Stimulated activated naive CD8-positive, alpha-beta T cell treated with anti-CD3 and anti-CD28 coated beads, Interleukin-15, Interleukin-2, amounts not matched to agents 100 U/mL and 50 U/mL, for 24 hours (primary cell): ENCODE results near the gene CC2D2B.
A peak's percentile ranks its signal among the peaks of the same experiment; 100 is the strongest.
"Not testable (repeated sequence)": the region's sequence is repeated elsewhere in the genome, so short reads cannot be mapped to it uniquely, and the experiment has no call there.

Experiments used
- ATAC-seq: fragments of 150-1000 bp; cut with Tn5 transposase; one replicate; pipeline ENCODE4 v1.10.0; 2021
- DNase-seq: peaks from one replicate; pipeline ENCODE4 v3.0.0; 2021

Gene CC2D2B

GRCh38 chr10:95905897-95906580, 1.7 kb upstream of the CC2D2B start:
- ATAC-seq: not testable (repeated sequence)

DNA sequence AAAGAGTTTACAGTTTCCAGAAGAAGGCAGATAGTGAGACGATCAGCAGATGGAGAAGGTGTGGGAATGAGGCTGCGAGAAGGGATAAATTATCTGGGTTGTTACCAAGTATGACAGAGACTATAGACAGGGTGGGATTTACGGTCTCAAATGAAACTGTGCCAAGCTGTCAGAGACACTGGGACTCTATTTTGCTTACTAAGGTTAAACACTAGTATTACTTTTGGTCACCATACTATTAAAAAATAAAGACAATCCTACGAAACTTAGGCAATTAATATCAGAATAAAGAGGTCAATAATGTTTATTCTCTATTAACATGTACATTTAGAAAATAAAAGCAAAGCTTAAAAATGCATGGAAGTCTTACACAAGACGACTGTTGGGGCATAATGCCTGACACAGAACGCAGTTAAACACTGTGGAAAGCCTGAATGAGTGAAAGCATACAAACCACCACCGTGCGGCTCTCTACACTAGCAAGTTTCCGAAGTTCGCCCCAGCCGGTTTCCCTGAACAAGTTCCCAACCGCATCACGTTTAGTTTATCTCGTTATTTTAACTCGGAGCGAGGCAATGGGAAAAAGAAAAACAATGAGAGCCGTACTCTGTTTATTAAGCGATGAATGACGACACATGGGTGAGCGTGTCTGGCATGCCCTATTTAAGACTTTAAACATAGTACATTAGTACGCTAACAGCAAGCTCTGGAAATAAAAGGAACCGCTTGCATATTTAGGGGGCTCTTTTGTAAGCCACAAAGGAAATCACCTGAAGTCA, 909 bp upstream of the CC2D2B start:
- peak; percentile 60 for ATAC-seq
- DNase-seq: peak; percentile 54

More at GRCh38 chr10:95905897-95906580, 1.7 kb upstream of the CC2D2B start:
- DNase-seq: not testable (repeated sequence)

DNA sequence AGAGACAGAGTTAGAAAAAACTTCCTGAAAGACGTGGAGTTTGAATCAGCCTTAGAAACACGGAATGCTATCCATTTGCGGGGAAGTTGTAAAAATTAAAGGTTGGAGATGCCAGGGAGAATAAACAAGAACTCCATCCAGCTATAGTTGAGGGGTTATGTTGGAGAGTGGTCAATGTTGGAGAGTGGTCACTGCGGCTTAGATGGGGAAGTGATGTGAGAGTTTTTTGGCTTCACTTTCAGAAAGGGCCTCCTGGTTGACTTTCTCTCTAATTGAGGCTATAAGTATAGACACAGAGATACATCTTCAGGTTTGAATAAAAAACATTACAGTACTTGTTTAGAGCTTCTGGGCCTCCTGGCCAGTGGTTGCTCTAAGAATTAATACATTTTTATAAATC, 675 bp downstream of the CC2D2B start:
- DNase-seq (no peak), ATAC-seq (no peak)

DNA sequence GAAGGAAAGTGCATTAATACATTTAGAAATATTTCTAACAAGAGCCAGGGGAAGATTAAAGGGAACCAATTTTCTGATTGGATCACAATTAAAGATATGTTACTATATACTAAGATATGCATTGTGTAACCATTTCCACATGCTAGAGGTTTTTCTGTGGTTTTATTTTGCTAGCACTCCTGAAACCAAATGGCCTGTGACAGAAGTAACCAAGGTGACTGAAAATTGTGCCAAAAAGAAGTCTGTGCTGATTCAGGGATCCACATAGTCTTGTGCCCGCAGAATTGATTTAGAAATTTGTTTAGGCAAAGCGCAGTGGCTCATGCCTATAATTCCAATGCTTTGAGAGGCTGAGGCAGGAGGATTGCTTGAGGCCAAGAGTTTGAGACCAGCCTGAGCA, 1.8 kb downstream of the CC2D2B start:
- ATAC-seq: no peak
- DNase-seq: no peak

GRCh38 chr10:95916039-95916438, 8.3 kb downstream of the CC2D2B start:
- not testable (repeated sequence) for ATAC-seq, DNase-seq

DNA sequence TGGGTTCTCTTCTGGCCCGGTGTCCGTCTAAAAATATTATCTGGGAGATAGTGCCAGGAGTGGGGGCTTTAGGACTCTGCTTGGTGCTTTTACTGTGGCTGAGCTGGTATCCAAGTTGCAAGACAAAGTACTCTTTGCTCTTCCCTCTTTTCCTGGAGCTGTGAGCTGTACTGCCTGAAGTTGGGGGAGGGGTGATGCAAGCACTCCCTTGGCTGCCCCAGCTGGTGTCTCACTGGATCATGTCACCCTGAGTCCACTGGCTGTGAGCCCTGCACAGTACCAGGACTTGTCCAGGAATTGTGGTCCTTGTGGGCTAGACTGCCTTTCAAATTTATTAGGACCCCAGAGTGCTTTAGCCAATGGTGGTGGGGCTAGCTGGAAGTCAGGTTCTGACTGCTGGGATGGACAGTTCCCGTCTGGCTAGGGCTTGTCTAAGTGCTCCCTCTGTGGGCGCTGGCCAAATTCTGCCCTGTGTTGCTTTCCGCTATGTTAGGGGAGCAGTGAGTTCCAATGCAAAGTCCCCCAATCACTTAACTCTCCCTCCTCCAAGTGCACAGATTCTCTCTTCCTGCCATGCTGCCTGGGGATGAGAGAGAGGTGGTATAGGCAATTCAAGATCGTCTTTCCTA, 13.1 kb downstream of the CC2D2B start:
- ATAC-seq (no peak), DNase-seq (no peak)

- ATAC-seq (no peak), DNase-seq (no peak)
These were observed 17.3 kb downstream of the CC2D2B start for GRCh38 chr10:95925033-95925432.

- ATAC-seq (no peak), DNase-seq (no peak)
These were observed 27.7 kb downstream of the CC2D2B start for GRCh38 chr10:95935429-95935828.

GRCh38 chr10:95941115-95941514, 33.3 kb downstream of the CC2D2B start:
- DNase-seq: no peak
- no peak for ATAC-seq

DNA sequence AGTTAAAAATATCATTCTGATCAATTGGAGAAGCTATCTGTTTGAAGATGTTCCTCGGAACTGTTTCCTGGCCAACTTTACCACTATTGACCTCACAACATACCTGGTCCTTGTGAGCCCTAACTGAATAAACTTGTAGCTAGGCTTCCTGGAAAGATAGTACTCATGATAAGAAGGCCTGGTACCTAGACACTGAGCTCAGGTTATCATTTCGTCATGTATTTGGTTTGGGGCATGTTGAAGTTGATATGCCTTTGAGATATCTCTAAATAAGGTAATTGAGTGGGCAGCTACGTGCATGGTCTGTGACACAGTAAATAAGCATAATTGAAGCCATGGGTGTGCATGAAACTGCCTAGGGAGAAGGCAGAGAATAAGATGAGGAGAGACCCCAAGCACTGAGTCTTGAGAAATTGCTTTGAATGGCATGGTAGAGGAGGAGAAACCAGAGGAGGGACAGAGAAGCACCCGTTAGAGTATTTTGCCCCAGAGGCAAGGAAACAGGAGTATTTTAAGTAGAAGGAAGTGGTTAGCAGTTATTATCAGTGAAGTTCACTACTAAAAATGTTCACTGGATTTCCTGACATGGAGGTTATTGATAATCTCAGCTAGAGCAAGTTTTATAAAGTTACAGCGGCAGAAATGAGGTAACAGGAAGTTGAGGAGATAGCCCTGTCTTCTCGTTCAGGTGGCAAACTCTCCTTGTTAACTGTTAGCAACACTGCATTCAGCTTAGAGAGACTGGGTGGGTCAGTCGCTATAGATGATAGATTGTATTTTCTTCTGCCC, 55.6 kb downstream of the CC2D2B start:
- ATAC-seq: no peak

DNA sequence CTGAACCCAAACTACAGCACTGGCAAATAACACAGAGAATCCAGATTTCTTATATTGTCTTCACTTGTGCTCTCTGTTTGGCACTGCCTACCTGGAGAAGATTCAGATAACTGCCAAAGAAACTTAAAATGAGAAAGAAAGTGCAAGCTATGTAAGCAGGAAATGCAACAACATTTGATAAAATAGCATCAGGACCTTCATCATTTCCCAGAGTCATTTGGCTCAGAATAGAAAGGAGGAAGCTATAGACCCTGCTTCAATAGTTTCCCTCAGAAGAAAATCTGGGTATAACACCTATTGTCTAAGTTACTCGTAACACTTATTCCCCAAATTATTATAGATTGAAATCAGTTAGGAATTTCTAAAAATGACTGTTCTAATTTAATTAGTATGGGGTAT, 56.2 kb downstream of the CC2D2B start:
- ATAC-seq (no peak), DNase-seq (no peak)

More for the DNA sequence above, 55.6 kb downstream of the CC2D2B start:
- DNase-seq: no peak

DNA sequence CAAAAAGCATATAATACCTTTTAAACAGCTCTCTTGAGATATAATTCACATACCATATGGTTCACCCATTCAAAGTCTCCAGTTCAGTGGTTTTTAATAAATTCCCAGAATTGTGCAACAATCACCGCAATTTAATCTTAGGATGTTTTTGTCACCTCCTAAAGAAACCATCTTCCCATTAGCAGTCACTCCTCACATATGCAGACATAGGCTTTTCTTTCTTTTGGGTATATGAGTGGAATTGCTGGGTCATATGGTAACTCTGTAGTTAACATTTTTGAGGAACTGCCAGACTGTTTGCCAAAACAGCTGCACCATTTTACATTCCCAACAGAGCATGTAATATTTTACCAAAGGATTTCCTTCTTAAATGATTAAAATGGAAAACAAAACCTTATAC, 57.0 kb downstream of the CC2D2B start:
- ATAC-seq: no peak
- DNase-seq: no peak

GRCh38 chr10:95976362-95977229, 68.8 kb downstream of the CC2D2B start:
- ATAC-seq: no peak
- no peak for DNase-seq

GRCh38 chr10:95982200-95982599, 74.4 kb downstream of the CC2D2B start:
- ATAC-seq (no peak), DNase-seq (no peak)

DNA sequence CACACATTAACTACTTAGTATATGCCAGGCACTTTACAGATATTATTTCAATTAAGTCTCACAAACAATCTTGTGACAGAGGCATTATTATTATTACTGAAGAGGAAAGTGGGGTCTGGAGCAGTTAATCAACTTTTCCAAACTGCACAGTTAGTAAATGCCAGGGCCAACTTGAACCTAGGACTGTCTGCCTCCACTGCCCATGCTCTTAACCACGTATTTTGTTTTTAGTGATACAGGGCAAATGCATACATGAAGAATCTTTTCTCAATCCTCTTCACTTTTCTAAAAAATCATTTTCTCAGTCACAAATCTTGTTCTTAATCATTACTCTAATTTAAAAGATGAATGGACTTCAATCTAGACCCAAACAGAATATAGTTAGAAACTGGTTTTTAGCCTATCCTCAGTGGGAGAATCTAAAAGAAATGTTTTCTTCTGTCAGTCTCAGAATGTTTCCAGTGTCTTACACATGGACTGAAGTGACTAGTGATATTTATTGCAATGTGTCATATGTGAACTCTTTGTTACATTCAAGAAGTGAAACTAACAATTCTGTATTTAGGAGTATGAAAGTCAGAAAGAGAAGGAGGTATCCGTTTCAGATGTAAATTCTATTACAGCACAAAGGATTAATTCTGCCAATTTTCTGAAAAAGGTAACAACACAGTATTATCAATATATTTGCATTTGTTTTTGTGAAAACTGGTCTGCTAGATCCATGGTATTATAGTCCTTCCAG, 80.1 kb downstream of the CC2D2B start:
- ATAC-seq (no peak), DNase-seq (no peak)

DNA sequence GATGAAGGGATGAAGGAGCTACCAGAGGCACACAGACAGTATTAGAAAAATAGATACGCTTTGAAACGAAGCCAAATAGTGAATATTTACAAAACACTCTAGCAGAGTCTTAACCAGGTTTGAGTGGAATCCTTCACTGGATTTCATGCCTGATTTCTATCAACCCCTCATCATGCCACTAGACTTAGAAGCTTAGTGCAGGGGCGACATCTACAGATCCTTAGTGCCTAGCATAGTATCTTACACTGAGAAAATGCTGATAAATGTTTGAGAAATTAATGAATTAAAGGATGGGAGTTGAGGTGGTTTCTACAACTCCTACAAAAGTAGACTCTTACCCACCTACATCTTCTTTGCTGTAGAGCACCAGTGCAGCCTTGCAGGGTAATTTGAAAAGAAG, 80.9 kb downstream of the CC2D2B start:
- ATAC-seq: no peak
- no peak for DNase-seq

GRCh38 chr10:95994376-95994775, 86.6 kb downstream of the CC2D2B start:
- DNase-seq, ATAC-seq: not testable (repeated sequence)

- no peak for DNase-seq
- no peak for ATAC-seq
These were observed 90.5 kb downstream of the CC2D2B start for GRCh38 chr10:95998255-95998784.

DNA sequence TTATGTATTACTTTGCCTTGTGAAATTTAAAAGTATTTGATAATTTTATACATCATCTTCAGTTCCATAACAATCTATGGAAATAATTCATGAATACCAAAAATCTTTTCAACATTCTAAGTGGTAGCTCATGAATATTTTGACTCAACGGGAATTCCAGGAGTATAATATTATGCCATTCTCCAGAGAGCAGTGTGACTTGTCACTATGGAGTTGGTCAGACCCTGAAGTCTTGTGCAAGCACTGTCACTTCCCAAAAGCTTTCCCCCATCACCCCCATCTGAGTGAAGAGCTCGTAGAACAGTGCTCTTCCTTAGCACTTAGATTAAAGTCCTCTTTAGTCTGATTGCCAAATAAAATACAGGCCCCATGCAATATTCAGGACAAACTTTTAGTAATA, 106.2 kb downstream of the CC2D2B start:
- DNase-seq (no peak), ATAC-seq (no peak)

DNA sequence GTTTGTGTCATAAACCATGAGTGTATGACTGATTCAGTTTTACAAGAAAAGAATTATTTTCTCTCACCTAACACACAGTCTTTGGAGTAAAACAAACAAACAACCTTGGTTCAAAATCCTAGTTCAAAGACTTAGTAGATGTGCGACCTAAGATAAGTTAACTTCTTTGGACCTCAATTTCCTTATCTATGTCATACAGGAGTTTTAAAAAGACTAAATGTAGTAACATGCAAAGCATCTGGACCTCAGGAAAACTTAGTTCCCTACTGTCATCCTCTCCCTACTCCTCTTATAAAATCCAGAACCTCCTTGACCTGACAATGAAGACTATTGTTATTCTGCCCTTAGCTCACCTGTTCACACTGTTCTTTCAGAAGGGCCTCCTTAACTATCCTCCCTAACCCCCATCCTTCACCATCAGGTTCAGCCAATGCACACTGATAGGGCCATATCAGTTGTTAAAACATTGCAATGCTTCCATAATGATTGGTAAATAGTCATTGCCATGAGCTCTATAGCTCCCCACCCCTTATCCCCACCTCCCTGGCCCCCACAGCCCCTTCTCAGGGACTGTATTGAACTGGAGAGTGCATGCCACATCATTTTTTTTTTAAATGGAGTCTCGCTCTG, 106.8 kb downstream of the CC2D2B start:
- DNase-seq: no peak
- no peak for ATAC-seq
